ENCODE results near the gene SHISA5. TPM values are rescaled to one million over a fixed set of nuclear protein-coding genes. Genes with fewer than 3 reads are reported as not detected.

The SHISA5 gene
- total RNA-seq, 2 donors from 2014 or later: 66.9 to 120 TPM

DNA sequence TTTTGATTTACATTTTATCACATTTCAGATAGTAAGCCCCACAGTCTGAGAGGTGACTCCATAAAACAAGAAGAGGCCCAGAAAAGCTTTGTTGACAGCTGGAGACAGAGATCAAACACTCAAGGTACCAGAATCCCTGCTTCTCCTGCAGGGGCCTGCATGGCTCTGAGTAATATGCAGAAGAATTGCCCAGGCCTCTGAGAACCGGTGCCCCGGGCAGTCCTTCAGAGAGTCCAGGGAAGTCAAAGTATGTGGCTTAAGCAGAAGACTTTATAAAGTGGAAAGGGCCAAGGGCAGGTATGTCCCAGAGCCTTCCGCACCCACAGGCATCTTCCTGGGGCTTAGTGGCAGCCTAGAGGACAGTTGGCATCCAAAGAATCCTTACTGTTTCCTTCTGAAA is 44.6 kb downstream of the SHISA5 start:
- TF ChIP-seq, protein P1, sequence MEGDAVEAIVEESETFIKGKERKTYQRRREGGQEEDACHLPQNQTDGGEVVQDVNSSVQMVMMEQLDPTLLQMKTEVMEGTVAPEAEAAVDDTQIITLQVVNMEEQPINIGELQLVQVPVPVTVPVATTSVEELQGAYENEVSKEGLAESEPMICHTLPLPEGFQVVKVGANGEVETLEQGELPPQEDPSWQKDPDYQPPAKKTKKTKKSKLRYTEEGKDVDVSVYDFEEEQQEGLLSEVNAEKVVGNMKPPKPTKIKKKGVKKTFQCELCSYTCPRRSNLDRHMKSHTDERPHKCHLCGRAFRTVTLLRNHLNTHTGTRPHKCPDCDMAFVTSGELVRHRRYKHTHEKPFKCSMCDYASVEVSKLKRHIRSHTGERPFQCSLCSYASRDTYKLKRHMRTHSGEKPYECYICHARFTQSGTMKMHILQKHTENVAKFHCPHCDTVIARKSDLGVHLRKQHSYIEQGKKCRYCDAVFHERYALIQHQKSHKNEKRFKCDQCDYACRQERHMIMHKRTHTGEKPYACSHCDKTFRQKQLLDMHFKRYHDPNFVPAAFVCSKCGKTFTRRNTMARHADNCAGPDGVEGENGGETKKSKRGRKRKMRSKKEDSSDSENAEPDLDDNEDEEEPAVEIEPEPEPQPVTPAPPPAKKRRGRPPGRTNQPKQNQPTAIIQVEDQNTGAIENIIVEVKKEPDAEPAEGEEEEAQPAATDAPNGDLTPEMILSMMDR (IDR thresholded peaks at IDR 0.05): no peak
- Histone ChIP-seq H3K36me3 (peaks cover 68% of the 10 kb centered on the region), H3K4me3 (no peak overlapping the region), H3K4me1 (no peaks in the 10 kb centered on the region), H3K27me3 (no peaks in the 10 kb centered on the region), H3K9me3 (no peaks in the 10 kb centered on the region), H3K27ac (no peak overlapping the region)
- no peak for DNase-seq (ENCODE audit: low spot score)

DNA sequence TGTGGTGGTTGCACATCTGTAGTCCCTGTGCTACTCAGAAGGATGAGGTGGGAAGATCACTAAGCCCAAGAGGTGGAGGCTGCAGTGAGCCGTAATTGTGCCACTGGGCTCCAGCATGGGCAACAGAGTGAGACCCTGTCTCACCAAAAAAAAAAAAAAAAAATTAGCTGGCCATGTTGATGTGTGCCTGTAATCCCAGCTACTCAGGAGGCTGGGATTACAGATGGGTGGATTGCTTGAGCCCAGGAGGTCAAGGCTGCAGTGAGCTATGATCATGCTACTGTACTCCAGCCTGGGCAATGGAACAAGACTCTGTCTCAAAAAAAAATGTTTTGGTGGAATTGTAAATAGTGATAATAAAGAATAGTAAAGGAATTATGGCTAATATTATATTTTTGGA is 47.5 kb downstream of the SHISA5 start:
- Histone ChIP-seq H3K27ac (no peak overlapping the region), H3K36me3 (peaks cover 88% of the 10 kb centered on the region), H3K4me3 (no peak overlapping the region), H3K4me1 (no peaks in the 10 kb centered on the region), H3K27me3 (no peaks in the 10 kb centered on the region), H3K9me3 (no peaks in the 10 kb centered on the region)
- no peak for DNase-seq (ENCODE audit: low spot score)
- TF ChIP-seq, protein P1 (IDR thresholded peaks at IDR 0.05): no peak

DNA sequence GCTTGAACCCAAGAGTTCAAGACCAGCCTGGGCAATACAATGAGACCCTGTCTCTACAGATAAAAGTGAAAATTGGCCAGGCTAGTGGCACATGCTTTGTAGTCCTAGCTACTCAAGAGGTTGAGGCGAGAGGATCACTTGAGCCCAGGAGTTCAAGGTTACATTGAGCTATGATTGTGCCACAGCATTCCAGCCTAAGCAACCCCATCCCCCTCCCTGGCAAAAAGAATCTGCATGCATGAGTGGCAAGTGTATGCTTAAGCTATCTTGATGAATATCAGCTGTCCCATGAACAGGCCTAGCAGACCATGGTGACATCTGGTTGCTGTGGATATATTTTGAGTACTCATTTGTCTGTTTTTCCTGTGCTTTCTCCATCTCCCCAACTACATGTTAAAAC is 52.7 kb downstream of the SHISA5 start:
- Histone ChIP-seq H3K9me3 (no peaks in the 10 kb centered on the region), H3K27ac (no peak overlapping the region), H3K4me3 (no peak overlapping the region), H3K4me1 (peaks cover 0 to 10% of the 10 kb centered on the region in 2 donors), H3K27me3 (no peaks in the 10 kb centered on the region), H3K36me3 (peaks cover 51% of the 10 kb centered on the region)
- TF ChIP-seq, protein P1 (IDR thresholded peaks at IDR 0.05): no peak
- DNase-seq (ENCODE audit: low spot score): no peak

DNA sequence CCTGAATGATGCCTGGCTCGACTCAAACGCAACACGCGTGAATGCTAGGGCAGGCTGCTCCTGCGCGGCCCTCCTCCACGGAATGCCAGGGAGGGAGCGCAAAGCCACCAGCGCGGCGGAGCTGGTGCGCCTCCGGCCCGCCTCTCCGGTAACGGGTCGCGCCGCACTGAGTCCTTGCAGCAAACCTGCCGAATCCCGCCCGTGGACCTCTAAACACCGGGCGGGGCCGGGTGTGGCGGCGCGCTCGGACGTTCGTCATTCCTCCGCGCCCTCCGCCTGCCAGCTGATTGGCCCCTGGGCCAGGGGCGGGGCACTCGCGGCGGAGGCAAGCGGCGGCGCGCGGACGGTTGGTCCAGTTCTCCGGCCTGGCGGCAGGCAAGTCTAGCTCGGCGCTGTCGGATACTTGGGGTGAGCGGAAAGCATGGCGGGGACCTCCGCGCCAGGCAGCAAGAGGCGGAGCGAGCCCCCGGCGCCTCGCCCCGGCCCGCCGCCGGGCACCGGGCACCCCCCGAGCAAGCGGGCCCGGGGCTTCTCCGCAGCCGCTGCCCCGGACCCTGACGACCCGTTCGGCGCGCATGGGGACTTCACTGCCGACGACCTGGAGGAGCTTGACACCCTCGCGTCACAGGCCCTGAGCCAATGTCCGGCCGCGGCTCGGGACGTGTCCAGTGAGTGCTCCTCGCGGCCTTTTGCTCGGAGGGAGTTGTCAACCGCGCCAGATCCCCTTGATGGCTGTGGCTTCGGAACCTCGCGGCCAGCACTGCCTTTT is 57.4 kb downstream of the SHISA5 start, which contains the start of gene ATRIP:
TSS of gene ATRIP (plus strand) at position 313 of the 769 bp plus-strand sequence. CDS start at position 422, 109 bp downstream.
- Histone ChIP-seq H3K36me3 (peaks cover 35% of the 10 kb centered on the region), H3K4me3 (peak within 1 kb of the TSS; percentile 89 to 90), H3K4me1 (peaks cover 0 to 26% of the 10 kb centered on the region in 2 donors), H3K27ac (peak within 1 kb of the TSS; percentile 88 to 92), H3K9me3 (no peaks in the 10 kb centered on the region), H3K27me3 (no peaks in the 10 kb centered on the region)
- TF ChIP-seq, protein P1 (IDR thresholded peaks at IDR 0.05): peak in 1 of 2 donors; percentile 19
- peak; percentile 91 for DNase-seq (ENCODE audit: low spot score)

DNA sequence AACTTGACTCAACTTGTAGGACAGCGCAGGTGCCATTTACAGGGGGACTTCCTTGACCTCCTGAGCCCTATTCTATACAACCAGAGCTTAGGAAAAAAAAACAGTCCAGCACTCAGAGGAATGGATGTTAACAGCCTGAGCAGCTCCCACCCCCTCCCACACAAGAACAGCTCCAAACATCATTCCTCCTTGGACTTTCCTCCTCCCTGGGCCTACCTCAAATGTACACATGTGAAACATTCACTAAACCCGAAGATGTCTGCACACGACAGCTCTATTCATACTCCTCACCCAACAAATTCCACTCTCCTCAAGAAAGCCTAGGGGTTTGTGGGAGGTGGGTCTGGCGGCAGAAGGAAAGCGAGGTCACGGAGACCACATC is 57.9 kb downstream of the SHISA5 start:
- no peaks in the 10 kb centered on the region for H3K9me3 ChIP-seq
- H3K4me3 ChIP-seq: peak overlapping the region; percentile 89 to 90
- DNase-seq (ENCODE audit: low spot score): no peak
- TF ChIP-seq, protein P1 (IDR thresholded peaks at IDR 0.05): no peak
- H3K27ac ChIP-seq: peak overlapping the region; percentile 88 to 92
- peaks cover 32% of the 10 kb centered on the region for H3K36me3 ChIP-seq
- peaks cover 0 to 31% of the 10 kb centered on the region in 2 donors for H3K4me1 ChIP-seq
- no peaks in the 10 kb centered on the region for H3K27me3 ChIP-seq
